ENCODE data around the gene SLC16A9.
"Not testable (repeated sequence)": the region's sequence is repeated elsewhere in the genome, so short reads cannot be mapped to it uniquely, and the experiment has no call there.

The SLC16A9 gene

DNA sequence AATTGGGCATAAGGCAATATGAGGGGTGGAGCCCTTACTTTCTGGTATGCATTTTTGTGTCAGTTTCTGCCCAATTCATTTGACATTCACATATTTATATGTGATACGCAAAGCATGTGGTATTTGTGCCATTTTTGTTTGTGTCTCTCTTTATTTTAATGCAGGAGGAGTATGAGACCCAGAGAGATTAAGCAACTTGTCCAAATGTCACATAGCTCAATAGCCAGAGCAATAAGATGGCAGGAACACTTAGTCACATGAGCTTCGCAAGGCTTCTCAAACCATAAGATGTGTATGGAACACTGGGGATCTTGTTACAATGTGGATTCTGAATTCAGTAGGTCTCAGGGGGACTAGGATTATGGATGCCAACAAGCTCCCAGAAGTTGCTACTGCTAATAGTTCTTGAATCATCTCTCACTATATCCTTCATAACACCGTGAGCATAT, 24.4 kb upstream of the SLC16A9 start:
- DNase-seq (ENCODE audit: low read depth) = no peak
- TF ChIP-seq, protein P1, sequence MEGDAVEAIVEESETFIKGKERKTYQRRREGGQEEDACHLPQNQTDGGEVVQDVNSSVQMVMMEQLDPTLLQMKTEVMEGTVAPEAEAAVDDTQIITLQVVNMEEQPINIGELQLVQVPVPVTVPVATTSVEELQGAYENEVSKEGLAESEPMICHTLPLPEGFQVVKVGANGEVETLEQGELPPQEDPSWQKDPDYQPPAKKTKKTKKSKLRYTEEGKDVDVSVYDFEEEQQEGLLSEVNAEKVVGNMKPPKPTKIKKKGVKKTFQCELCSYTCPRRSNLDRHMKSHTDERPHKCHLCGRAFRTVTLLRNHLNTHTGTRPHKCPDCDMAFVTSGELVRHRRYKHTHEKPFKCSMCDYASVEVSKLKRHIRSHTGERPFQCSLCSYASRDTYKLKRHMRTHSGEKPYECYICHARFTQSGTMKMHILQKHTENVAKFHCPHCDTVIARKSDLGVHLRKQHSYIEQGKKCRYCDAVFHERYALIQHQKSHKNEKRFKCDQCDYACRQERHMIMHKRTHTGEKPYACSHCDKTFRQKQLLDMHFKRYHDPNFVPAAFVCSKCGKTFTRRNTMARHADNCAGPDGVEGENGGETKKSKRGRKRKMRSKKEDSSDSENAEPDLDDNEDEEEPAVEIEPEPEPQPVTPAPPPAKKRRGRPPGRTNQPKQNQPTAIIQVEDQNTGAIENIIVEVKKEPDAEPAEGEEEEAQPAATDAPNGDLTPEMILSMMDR (conservative IDR thresholded peaks at IDR 0.05; ENCODE audit: low read length) = no peak
- H3K4me3 ChIP-seq (ENCODE audit: low read length) = no peak overlapping the region

DNA sequence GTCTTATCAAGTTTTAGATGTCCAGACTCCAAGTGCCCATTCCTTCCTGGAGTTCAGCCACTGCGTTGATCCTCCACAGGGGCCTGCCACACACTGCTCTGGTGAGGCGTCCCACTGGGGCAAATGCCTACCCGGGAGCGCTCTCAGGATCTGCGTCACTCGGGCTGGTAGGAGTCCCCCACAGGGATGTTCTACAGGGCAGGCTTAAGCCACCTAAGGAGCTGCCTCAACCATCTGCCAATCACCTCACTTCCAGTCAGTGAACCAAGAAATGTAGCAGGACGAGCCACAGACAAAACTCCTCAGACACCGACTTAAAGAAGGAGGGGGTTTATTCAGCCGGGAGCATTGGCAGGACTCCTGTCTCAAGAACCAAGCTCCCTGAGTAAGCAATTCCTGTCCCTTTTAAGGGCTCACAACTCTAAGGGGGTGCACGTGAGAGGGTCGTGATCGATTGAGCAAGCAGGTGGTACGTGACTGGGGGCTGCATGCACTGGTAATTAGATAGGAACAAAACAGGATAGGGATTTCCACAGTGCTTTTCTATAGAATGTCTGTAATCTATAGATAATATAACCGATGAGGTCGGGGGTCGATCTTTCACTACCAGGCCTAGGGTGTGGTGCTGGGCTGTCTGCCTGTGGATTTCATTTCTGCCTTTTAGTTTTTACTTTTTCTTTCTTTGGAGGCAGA, 23.8 kb upstream of the SLC16A9 start:
- not testable (repeated sequence) for DNase-seq (ENCODE audit: low read depth); H3K4me3 ChIP-seq (ENCODE audit: low read length)

DNA sequence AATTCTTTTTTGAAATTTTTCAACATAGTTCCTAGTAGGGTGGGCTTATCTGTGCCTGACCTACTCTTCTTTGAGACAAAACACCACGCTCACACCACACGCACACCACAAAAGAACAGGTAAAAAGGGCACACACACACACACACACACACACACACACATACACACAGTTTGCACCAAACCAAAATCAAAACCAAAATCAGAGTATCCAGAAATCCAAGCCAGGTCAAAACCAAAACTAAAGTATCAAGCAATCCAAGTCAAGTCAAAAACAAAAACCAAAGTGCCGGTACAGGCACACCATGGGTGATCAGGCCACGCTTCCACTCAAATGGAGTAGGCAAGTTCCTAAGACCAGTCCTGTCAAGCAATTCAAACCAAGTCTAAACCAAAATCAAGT, 23.2 kb upstream of the SLC16A9 start:
- DNase-seq (ENCODE audit: low read depth); H3K4me3 ChIP-seq (ENCODE audit: low read length): not testable (repeated sequence)

DNA sequence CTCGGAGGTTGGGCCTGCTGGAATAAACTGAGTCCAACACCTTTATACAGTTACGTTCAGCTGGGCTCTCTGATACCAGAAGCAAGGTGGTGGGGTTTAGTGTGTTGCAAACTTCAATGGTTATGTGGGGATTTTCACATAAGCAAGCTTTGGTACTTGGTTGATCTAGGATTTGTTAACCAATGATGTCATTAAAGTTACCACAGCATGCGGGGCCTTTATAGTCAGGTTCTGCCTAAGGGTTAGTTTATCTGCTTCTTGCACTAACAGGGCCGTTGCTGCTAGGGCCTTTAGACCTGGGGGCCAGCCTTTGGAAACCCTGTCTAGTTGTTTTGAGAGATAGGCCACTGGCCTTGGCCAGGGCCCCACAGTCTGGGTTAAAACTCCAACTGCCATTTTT, 19.5 kb upstream of the SLC16A9 start:
- DNase-seq (ENCODE audit: low read depth) = not testable (repeated sequence)

DNA sequence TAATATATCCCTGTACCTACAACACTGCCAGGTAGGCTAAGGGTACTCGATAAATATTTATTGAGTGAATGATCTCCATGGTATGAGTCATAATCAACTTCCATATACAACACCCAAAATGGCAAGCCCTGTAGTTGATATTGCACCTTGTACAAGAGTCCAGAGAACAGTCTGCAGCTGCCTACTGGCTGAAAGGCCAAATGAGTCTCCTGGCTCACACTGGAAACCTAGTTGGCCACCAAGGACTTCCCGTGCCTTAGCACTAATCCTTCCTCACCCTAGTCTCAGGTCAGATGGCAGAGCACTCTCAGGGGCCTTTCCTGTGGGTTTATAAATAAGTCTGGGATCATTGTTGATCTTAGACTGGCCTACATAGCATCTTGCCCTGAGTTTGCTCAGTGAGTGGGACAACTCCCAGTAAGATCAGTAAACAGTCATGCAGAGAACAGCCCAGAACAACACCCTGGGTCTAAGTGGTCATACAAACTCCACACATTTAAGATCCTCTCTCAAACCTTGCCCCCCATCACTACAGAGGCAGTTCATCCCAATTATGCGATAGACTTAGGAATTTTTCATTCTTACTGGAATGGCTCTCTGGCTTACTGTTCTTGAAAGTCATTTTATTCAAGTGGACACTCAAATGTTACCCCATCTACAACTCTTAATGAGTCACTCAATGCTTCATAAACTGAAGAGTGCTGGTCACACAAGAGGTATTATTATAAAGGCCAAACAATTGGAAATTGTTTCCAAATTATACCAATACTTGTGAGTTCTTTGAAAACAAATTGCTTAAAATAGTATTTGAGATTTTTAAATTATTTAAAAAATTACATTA, 14.7 kb upstream of the SLC16A9 start:
- DNase-seq (ENCODE audit: low read depth) = no peak
- H3K4me3 ChIP-seq (ENCODE audit: low read length) = no peak overlapping the region
- TF ChIP-seq, protein P1 (conservative IDR thresholded peaks at IDR 0.05; ENCODE audit: low read length) = no peak

More for the DNA sequence above, 19.5 kb upstream of the SLC16A9 start:
- H3K4me3 ChIP-seq (ENCODE audit: low read length) = not testable (repeated sequence)

DNA sequence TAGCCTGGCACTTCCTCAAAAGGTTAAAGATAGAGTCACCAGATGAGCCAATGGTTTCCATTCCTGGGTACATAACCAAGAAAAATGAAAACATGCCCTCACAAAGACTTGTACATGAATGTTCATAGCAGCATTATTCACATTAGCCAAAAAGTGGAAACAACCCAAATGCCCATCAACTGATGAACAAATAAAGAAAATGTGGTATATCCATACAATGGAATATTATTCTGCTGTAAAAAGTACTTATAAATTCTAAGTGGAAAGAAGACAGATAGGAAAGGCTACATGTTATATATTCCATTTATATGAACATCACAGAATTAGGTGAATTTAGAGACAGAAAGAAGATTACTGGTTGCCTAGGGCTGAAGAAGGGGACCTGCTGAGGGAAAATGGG, 10.7 kb upstream of the SLC16A9 start:
- H3K4me3 ChIP-seq (ENCODE audit: low read length) = no peak overlapping the region
- no peak for DNase-seq (ENCODE audit: low read depth)
- TF ChIP-seq, protein P1 (conservative IDR thresholded peaks at IDR 0.05; ENCODE audit: low read length) = no peak

DNA sequence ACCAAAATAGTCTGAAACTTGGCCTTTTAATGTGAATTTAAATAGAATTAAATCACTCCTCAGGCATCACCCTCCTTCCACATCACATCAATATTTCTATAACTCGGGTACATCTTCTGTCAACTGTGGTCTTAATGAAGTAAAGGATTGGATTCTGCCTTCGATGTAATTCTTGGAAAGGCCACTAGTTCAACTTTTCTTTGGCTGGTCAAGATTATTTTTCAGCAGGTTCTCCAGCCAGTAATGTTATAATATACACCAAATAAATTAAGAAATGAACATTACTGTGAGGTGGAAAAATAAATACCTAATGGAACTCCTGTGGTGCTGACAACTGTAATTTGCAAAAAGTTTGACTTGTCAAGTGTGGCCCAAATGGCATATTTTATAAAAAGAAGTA, 9.7 kb upstream of the SLC16A9 start:
- TF ChIP-seq, protein P1 (conservative IDR thresholded peaks at IDR 0.05; ENCODE audit: low read length) = no peak; the same call in 1 of the 2 replicates
- H3K4me3 ChIP-seq (ENCODE audit: low read length) = no peak overlapping the region
- no peak for DNase-seq (ENCODE audit: low read depth)

DNA sequence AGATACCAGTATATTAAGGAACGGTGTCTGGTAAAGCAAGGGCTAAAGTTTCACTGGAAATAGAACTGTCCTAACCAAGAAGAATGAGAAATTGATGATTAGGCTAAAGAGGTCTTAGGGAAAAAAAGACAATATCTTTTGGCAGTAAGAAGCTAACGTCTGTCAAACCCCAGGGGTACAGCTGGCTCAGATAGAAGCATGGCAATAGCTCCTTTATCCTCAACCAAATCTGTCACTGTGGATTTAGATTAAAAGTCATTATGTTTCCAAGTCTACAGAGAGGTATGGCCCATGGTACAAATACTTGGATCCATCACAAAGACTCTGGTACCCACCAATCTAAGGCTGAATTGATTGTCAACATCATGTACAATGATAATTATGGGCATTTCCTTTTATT, 8.6 kb upstream of the SLC16A9 start:
- H3K4me3 ChIP-seq (ENCODE audit: low read length) = no peak overlapping the region
- DNase-seq (ENCODE audit: low read depth) = no peak
- TF ChIP-seq, protein P1 (conservative IDR thresholded peaks at IDR 0.05; ENCODE audit: low read length) = no peak

All from AG10803 (cell line).